Measurements from ENCODE around the gene SLPI. TPM values are rescaled to one million over a fixed set of nuclear protein-coding genes. Genes with fewer than 3 reads are reported as not detected.

SLPI gene
- total and polyA plus RNA-seq, 2 donors (not counting 3 experiments of a cell fraction or from before 2014, with no cell fraction given), result not detected

GRCh38 chr20:45294659-45295058, 40.3 kb upstream of the SLPI start:
- DNase-seq (ENCODE audit: low read depth, low spot score) (no peak), FAIRE-seq (no peak)
- Histone ChIP-seq H2AFZ (ENCODE audit: low read depth, low read length) (no peak overlapping the region), H3K9me1 (replicated peaks; ENCODE audit: control insufficient read depth, extremely low read depth, insufficient read depth, low read length) (no peaks in the 10 kb centered on the region), H3K36me3 (ENCODE audit: control insufficient read depth in 2 of 2, extremely low read depth in 1 of 2, insufficient read depth in 2 of 2, low read length in 2 of 2) (no peaks in the 10 kb centered on the region), H3K9ac (replicated peaks; ENCODE audit: extremely low read depth, insufficient read depth, low read length) (no peak overlapping the region), H3K9me3 (replicated peaks; ENCODE audit: control insufficient read depth, insufficient read depth, low read length) (no peaks in the 10 kb centered on the region), H3K4me3 (replicated peaks in 1 of 3; ENCODE audit: insufficient read depth in 1 of 3, low read depth in 1 of 3, low read length in 3 of 3) (no peak overlapping the region), H4K20me1 (replicated peaks; ENCODE audit: control insufficient read depth, extremely low read depth, insufficient read depth, low read length) (no peaks in the 10 kb centered on the region), H3K27ac (ENCODE audit: insufficient read depth, low read depth, low read length) (no peak overlapping the region), H3K27me3 (ENCODE audit: control insufficient read depth in 2 of 2, insufficient read depth in 2 of 2, low read length in 2 of 2) (peaks cover 0 to 8% of the 10 kb centered on the region in 2 experiments), H3K4me2 (ENCODE audit: insufficient read depth, low read length) (no peak overlapping the region), H3K4me1 (ENCODE audit: control insufficient read depth, extremely low read depth, insufficient read depth, low read length) (peaks cover 9% of the 10 kb centered on the region), H3K79me2 (ENCODE audit: control insufficient read depth, insufficient read depth, low read length) (no peaks in the 10 kb centered on the region)
- dilution Hi-C loops (cut with MboI; ENCODE audit: extremely low pct_ligation_motif_present, low sequenced_read_pairs) (no loop called here), intact Hi-C loops (cut with micrococcal nuclease) (loop anchor here (5.0 to 10.0 kb wide), 4 partner anchors 57 to 410 kb away; partner anchors contain the start of genes PABPC1L and YWHAB)
- TF ChIP-seq CTCF (IDR thresholded peaks at IDR 0.05; ENCODE audit: extremely low read depth in 1 of 2, insufficient read depth in 1 of 2, low read depth in 1 of 2, low read length in 2 of 2) (no peak), FOS (IDR thresholded peaks at IDR 0.05; ENCODE audit: borderline replicate concordance, insufficient read depth, low read length) (no peak), MAX (IDR thresholded peaks at IDR 0.05; ENCODE audit: insufficient read depth, insufficient read length) (no peak), POLR2AphosphoS5 (IDR thresholded peaks at IDR 0.05; ENCODE audit: insufficient read depth, low read depth, low read length) (no peak), EZH2 (IDR thresholded peaks at IDR 0.05; ENCODE audit: borderline replicate concordance, low read depth, low read length, severe bottlenecking) (no peak), MYC (IDR thresholded peaks at IDR 0.05; ENCODE audit: low read depth, low read length) (no peak), JUN (IDR thresholded peaks at IDR 0.05; ENCODE audit: borderline replicate concordance, insufficient read depth, insufficient read length, low read depth) (no peak), GATA2 (IDR thresholded peaks at IDR 0.05; ENCODE audit: insufficient read depth, insufficient read length, low read depth, low read length) (no peak), POLR2A (IDR thresholded peaks at IDR 0.05; ENCODE audit: low read depth, low read length) (no peak)
- POLR2A ChIA-PET, result no interaction called here
- no TSS peak for BruUV-seq (replicated peaks)
- CTCF ChIA-PET, result interaction anchor here (0.5 to 6.9 kb wide), 39 partner anchors 8 to 1762 kb away, joined by 3 to 169 read pairs (median 5); partner anchors contain the start of genes KCNS1 and MATN4

Data from endothelial cell of umbilical vein (primary cell).